ENCODE results near the gene BRSK2.

Gene BRSK2

GRCh38 chr11:1377231-1377780, 12.4 kb upstream of the BRSK2 start:
- DNase-seq (ENCODE audit: low read depth), result no peak

- DNase-seq (ENCODE audit: low read depth), result no peak
Measured at GRCh38 chr11:1381793-1382425, 7.8 kb upstream of the BRSK2 start.

GRCh38 chr11:1382429-1382828, 7.3 kb upstream of the BRSK2 start:
- no peak for DNase-seq (ENCODE audit: low read depth)

- peak; percentile 69 for DNase-seq (ENCODE audit: low read depth)
Measured at GRCh38 chr11:1382831-1383607, 6.7 kb upstream of the BRSK2 start.

GRCh38 chr11:1384199-1384970, 5.3 kb upstream of the BRSK2 start:
- DNase-seq (ENCODE audit: low read depth), result no peak

GRCh38 chr11:1387521-1387920, 2.2 kb upstream of the BRSK2 start:
- no peak for DNase-seq (ENCODE audit: low read depth)

- DNase-seq (ENCODE audit: low read depth), result no peak
Measured at GRCh38 chr11:1387961-1388762, 1.6 kb upstream of the BRSK2 start.

GRCh38 chr11:1388763-1389102, 1.0 kb upstream of the BRSK2 start:
- no peak for DNase-seq (ENCODE audit: low read depth)

- peak; percentile 94 for DNase-seq (ENCODE audit: low read depth)
Measured at GRCh38 chr11:1389103-1389931, 417 bp upstream of the BRSK2 start.

GRCh38 chr11:1390569-1391164, 933 bp downstream of the BRSK2 start:
- DNase-seq (ENCODE audit: low read depth), result no peak

- DNase-seq (ENCODE audit: low read depth), result no peak
Measured at GRCh38 chr11:1391165-1392075, 1.7 kb downstream of the BRSK2 start.

GRCh38 chr11:1392111-1392510, 2.4 kb downstream of the BRSK2 start:
- DNase-seq (ENCODE audit: low read depth), result no peak

- DNase-seq (ENCODE audit: low read depth), result no peak
Measured at GRCh38 chr11:1392561-1392960, 2.8 kb downstream of the BRSK2 start.

GRCh38 chr11:1393038-1393710, 3.4 kb downstream of the BRSK2 start:
- no peak for DNase-seq (ENCODE audit: low read depth)

- DNase-seq (ENCODE audit: low read depth), result no peak
Measured at GRCh38 chr11:1394936-1395772, 5.4 kb downstream of the BRSK2 start.

- DNase-seq (ENCODE audit: low read depth), result no peak
Measured at GRCh38 chr11:1395773-1396374, 6.1 kb downstream of the BRSK2 start.

- no peak for DNase-seq (ENCODE audit: low read depth)
Measured at GRCh38 chr11:1396375-1396841, 6.7 kb downstream of the BRSK2 start.
